Lower leg skin (tissue), 3 donors: ENCODE results near the gene HIGD2A.

Source experiments
- POLR2A ChIP-seq, 2 donors: fragments of 450-650 bp; IDR thresholded peaks; one replicate each; pipeline ENCODE4 v1.6.1; 2016 to 2017; ENCODE audit warnings: antibody characterized with exemption in 2 of 2, mild to moderate bottlenecking in 1 of 2, moderate library complexity in 1 of 2
- TF ChIP-seq, protein P1 (sequence below), 3 donors: fragments of 450-650 bp; IDR thresholded peaks; one replicate each; pipeline ENCODE4 v1.5.1; 2016; ENCODE audit warnings: antibody characterized with exemption in 3 of 3, mild to moderate bottlenecking in 3 of 3, moderate library complexity in 2 of 3

DNA sequence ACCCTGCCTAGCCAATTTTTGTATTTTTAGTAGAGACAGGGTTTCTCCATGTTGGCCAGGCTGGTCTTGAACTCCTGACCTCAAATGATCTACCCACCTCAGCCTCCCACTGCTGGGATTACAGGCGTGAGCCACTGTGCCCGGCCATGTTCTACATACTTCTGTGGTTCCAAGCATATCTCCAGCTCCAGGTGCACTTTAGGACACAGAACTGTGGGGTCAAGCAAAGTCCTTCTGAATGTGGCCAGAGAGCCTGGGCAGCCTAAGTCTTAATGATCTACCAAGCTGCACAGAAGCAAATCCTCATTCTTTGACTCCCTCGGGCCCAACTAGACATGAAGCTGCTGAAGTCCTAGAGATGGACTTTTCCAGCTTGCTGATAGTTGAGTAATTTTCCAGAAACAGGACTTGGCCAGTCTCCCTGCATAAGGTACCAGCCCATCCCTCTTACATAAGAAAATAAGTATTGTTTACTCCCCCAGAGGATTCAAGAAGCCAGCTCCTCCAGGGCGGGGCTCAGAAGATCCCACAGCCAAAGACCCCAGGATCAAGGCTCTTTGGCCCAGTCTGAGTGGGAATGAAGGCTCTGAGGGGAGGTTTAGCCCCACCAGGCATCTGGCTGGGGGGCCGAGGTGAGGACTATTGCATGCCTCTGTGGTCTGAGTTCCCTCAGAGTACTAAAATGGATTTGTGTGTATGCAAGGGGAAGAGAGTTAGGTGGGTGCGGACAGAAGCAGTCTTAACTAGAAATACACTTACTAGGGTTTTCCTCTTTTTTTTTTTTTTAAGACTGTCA is 19.1 kb downstream of the HIGD2A start:
- TF ChIP-seq, protein P1, sequence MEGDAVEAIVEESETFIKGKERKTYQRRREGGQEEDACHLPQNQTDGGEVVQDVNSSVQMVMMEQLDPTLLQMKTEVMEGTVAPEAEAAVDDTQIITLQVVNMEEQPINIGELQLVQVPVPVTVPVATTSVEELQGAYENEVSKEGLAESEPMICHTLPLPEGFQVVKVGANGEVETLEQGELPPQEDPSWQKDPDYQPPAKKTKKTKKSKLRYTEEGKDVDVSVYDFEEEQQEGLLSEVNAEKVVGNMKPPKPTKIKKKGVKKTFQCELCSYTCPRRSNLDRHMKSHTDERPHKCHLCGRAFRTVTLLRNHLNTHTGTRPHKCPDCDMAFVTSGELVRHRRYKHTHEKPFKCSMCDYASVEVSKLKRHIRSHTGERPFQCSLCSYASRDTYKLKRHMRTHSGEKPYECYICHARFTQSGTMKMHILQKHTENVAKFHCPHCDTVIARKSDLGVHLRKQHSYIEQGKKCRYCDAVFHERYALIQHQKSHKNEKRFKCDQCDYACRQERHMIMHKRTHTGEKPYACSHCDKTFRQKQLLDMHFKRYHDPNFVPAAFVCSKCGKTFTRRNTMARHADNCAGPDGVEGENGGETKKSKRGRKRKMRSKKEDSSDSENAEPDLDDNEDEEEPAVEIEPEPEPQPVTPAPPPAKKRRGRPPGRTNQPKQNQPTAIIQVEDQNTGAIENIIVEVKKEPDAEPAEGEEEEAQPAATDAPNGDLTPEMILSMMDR (IDR thresholded peaks at IDR 0.05), result no peak
- TF ChIP-seq POLR2A (IDR thresholded peaks at IDR 0.05), result no peak
